ENCODE results near the gene NFKBIL1.
"Not testable (repeated sequence)": the region's sequence is repeated elsewhere in the genome, so short reads cannot be mapped to it uniquely, and the experiment has no call there.

Gene NFKBIL1

GRCh38 chr6:31582230-31582643 is 34.8 kb downstream of the NFKBIL1 start, which contains the start of gene LTB:
Gene LTB (minus strand): TSS chr6:31582424. CDS start chr6:31582417, 7 bp downstream.
- peak; percentile 47 for DNase-seq

DNA sequence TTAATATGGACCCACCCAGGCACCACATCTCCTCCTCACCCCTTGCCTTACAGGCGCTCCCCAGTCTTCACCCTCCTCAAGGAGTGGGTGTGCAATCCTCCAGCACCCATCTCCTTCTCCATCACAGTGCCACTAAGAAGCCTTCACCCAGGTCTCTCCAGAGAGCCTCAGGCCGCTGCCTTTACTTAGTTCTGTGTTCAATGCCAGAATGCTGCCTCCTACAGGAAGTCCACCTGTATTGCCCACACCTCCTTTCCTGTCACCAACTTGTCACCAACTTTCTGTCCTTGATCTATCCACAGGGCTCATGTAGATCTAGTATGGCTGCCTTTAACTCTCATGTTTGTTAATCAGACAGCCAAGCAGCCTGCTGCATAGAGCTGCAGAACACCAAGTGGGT is 38.1 kb downstream of the NFKBIL1 start:
- DNase-seq: peak; percentile 16

- DNase-seq: no peak
Measured at GRCh38 chr6:31586008-31586407, 38.6 kb downstream of the NFKBIL1 start, which contains the start of gene LST1. Gene LST1 (plus strand): TSS chr6:31586277. CDS start chr6:31587300, 1,023 bp downstream.

GRCh38 chr6:31586599-31587281 is 39.3 kb downstream of the NFKBIL1 start:
- peak; percentile 12 for DNase-seq

- no peak for DNase-seq
Measured at GRCh38 chr6:31587791-31588777, 40.7 kb downstream of the NFKBIL1 start.

DNA sequence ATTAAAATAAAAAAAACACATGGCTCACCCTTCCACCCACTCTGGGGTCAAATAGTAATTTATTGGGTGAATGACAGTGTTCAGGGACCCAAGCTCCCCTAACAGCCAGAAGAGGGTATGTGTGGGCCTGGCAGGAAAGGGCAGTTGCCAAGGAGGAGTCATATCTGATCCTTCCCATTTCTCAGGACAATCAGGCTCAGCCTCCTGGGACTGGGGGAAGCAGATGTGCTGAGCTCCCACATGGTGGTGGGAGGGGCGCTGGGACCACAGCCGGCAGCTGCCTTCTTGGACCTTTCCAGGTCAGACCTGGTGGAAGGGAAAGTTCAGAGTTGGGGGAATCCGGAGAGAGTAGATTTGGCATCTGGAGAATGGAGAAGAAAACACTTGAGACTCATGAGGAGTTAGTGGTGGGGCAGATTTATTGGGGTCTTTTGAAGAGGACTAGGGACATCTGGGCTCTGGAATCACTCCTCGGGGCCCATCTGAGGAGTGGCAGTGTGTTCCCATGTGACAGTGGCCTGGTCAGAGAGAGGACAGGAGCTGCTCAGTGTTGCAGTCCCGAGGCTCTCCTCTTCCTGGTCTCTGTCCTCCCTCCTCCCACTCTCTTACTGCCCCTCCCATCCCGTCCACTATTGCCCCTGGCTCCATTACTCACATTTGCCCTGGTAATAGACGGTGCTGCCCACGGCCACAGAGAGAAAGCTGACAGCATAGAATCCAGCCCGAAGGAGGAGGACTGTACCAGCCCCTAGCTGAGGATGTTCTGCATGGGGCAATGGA is 41.7 kb downstream of the NFKBIL1 start:
- no peak for DNase-seq

- DNase-seq: not testable (repeated sequence)
Measured at GRCh38 chr6:31590691-31591090, 43.3 kb downstream of the NFKBIL1 start.

GRCh38 chr6:31592396-31592771 is 45.0 kb downstream of the NFKBIL1 start:
- no peak for DNase-seq

DNA sequence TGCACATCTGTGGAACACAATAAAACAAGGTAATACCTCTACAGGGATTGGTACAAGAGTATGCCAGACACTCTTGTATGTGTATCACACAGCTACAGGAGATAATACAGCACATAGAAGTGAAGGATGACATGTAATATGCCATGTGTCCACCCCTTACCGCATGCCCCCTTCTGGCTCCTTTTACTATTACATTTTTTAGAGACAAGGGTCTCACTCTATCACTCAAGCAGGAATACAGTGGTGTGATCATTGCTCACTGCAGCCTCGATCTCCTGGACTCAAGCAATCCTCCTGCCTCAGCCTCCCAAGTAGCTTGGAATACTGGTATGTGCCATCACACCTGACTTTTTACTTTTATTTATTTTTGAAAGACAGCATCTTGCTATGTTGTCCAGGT is 49.6 kb downstream of the NFKBIL1 start:
- DNase-seq: no peak

GRCh38 chr6:31607317-31607716 is 59.9 kb downstream of the NFKBIL1 start:
- DNase-seq: no peak
